HepG2 (cell line): ENCODE results near the gene SETD1B. TPM values are rescaled to one million over a fixed set of nuclear protein-coding genes. Genes with fewer than 3 reads are reported as not detected.

Source experiments
- ATAC-seq: fragments of 200-7000 bp; cut with Tn5 transposase; 3 replicates; pipeline ENCODE4 v1.9.1; 2020; ENCODE audit warnings: mild to moderate bottlenecking, moderate library complexity
- BruUV-seq: library from RNA; stranded (reverse); fragments of 400-500 nt; replicated peaks from 2 replicates; lab custom pipeline; 2021; lab: Mats Ljungman, UMichigan
- CTCF ChIA-PET: fragments of 300-600 bp; formaldehyde crosslinking; extraction: SDS; loops from one replicate; lab custom pipeline; 2021; ENCODE audit warnings: low total read pairs, inconsistent platforms, low intra/inter-chr PET ratio; lab: Yijun Ruan, JAX
- POLR2A ChIA-PET: fragments of 350-600 bp; sonication (Branson Sonifier 250); formaldehyde crosslinking; loops from one replicate; lab custom pipeline; 2020; ENCODE audit warnings: antibody characterized with exemption, inconsistent platforms; lab: Yijun Ruan, JAX
- DNase-seq: peaks from one replicate; pipeline ENCODE4 v3.0.0-alpha.2; 2015; ENCODE audit warnings: low spot score
- FAIRE-seq: peaks from 3 replicates; lab custom pipeline; 2011; peaks lifted over from hg19 to GRCh38; lab: Jason Lieb, UNC
- H2AFZ ChIP-seq: one replicate; pipeline ENCODE4 v1.6.1; 2011; ENCODE audit warnings: low read length, inconsistent platforms
- H3K27ac ChIP-seq: fragments of 300-600 bp; 3 replicates; pipeline ENCODE4 v1.8.0; 2011; ENCODE audit warnings: mixed run types, mild to moderate bottlenecking, mixed read lengths, low read length, inconsistent platforms; ENCODE audit not compliant: insufficient read depth; ENCODE audit errors: extremely low read length
- H3K27me3 ChIP-seq, 2 experiments: fragments of 200-600 bp in 1 of 2; 2 replicates in 1 of 2; 3 replicates in 1 of 2; pipeline versions ENCODE4 v1.6.0 to v1.8.0; 2011; ENCODE audit warnings: low read length in 2 of 2, mild to moderate bottlenecking in 2 of 2, moderate library complexity in 2 of 2, inconsistent platforms in 1 of 2; ENCODE audit not compliant: insufficient read depth in 2 of 2, control insufficient read depth in 1 of 2
- H3K36me3 ChIP-seq, 2 experiments: fragments of 200-600 bp in 1 of 2; replicated peaks in 1 of 2; 2 replicates in 1 of 2; 3 replicates in 1 of 2; pipeline versions ENCODE4 v1.5.1 to v1.8.0; 2011; ENCODE audit warnings: low read length in 2 of 2, inconsistent platforms in 1 of 2; ENCODE audit not compliant: insufficient read depth in 2 of 2, control insufficient read depth in 1 of 2
- H3K4me1 ChIP-seq: 2 replicates; pipeline ENCODE4 v1.5.1; 2012; ENCODE audit warnings: low read length, inconsistent platforms; ENCODE audit not compliant: insufficient read depth
- H3K4me2 ChIP-seq: 2 replicates; pipeline ENCODE4 v1.6.0; 2011; ENCODE audit warnings: low read depth, low read length, inconsistent platforms
- H3K4me3 ChIP-seq, 3 experiments: fragments of 200-600 bp in 1 of 3; sonication (generic), shearing (Covaris generic) in 1 of 3; replicated peaks in 1 of 3; 2 replicates each; pipeline ENCODE4 v1.5.1; 2011 to 2016; ENCODE audit warnings: low read length in 3 of 3, inconsistent platforms in 2 of 3, low read depth in 2 of 3, mild to moderate bottlenecking in 2 of 3, control low read depth in 1 of 3, mixed read lengths in 1 of 3; ENCODE audit not compliant: insufficient read depth in 1 of 3
- H3K79me2 ChIP-seq: one replicate; pipeline ENCODE4 v1.6.1; 2011; ENCODE audit warnings: low read length, inconsistent platforms; ENCODE audit not compliant: insufficient read depth
- H3K9ac ChIP-seq: 2 replicates; pipeline ENCODE4 v1.6.0; 2011; ENCODE audit warnings: mild to moderate bottlenecking, low read depth, low read length, inconsistent platforms; ENCODE audit not compliant: insufficient read depth
- H3K9me3 ChIP-seq: 2 replicates; pipeline ENCODE4 v1.5.1; 2012; ENCODE audit warnings: mild to moderate bottlenecking, low read length
- H4K20me1 ChIP-seq: 2 replicates; pipeline ENCODE4 v1.6.0; 2011; ENCODE audit warnings: inconsistent platforms, mild to moderate bottlenecking, low read length, moderate library complexity; ENCODE audit not compliant: insufficient read depth
- ASH2L ChIP-seq: fragments of 300-600, 200-600 bp; sonication (generic); IDR thresholded peaks from 2 replicates; pipeline ENCODE4 v1.7.0; 2017; ENCODE audit warnings: low read depth, mild to moderate bottlenecking, moderate library complexity, mixed read lengths, low read length; ENCODE audit not compliant: insufficient read length
- MXD4 ChIP-seq: IDR thresholded peaks from 2 replicates; pipeline ENCODE4 v1.6.1; 2016; ENCODE audit warnings: mild to moderate bottlenecking, missing biosample characterization, missing genetic modification reagents
- MZF1 ChIP-seq: sonication (generic); formaldehyde crosslinking; IDR thresholded peaks from 2 replicates; pipeline ENCODE4 v1.8.1; 2023; ENCODE audit warnings: mild to moderate bottlenecking, missing genetic modification reagents, borderline replicate concordance
- NPAS2 ChIP-seq: sonication (generic); formaldehyde crosslinking; IDR thresholded peaks from 2 replicates; pipeline ENCODE4 v1.8.0; 2022; ENCODE audit warnings: mild to moderate bottlenecking, missing genetic modification reagents, borderline replicate concordance
- NR2C2 ChIP-seq: sonication (generic); formaldehyde crosslinking; IDR thresholded peaks from 2 replicates; pipeline ENCODE4 v1.4.0; 2020; ENCODE audit warnings: missing genetic modification reagents, mild to moderate bottlenecking, moderate library complexity, borderline replicate concordance
- SP5 ChIP-seq: IDR thresholded peaks from 2 replicates; pipeline ENCODE4 v1.6.1; 2016; ENCODE audit warnings: low read depth, borderline replicate concordance
- SRSF1 ChIP-seq: fragments of 200-400 bp; formaldehyde crosslinking; optimal IDR thresholded peaks from 2 replicates; pipeline ENCODE3; 2017; ENCODE audit warnings: mild to moderate bottlenecking, low read depth, low read length, moderate library complexity
- ZFY ChIP-seq: sonication (generic); formaldehyde crosslinking; IDR thresholded peaks from 2 replicates; pipeline ENCODE4 v1.4.0; 2020; ENCODE audit warnings: missing genetic modification reagents
- ZMAT3 ChIP-seq: sonication (generic); formaldehyde crosslinking; conservative IDR thresholded peaks from 2 replicates; pipeline ENCODE4 v1.7.0; 2021; ENCODE audit warnings: missing genetic modification reagents
- WGBS: methylation state at CpG from one replicate; pipeline ENCODE4 v1.1.6; 2017; ENCODE audit warnings: low lambda C conversion rate; 5-methylcytosine and 5-hydroxymethylcytosine counted together
- in situ Hi-C: cut with HindIII; loops from 2 replicates; pipeline ENCODE4 v1.10.0; 2017; ENCODE audit warnings: low pct_unique_long_range_greater_than_20kb; ENCODE audit not compliant: extremely low pct_ligation_motif_present
- intact Hi-C: fragments of 100-400 bp; cut with micrococcal nuclease; formaldehyde crosslinking; loops from one replicate; pipeline ENCODE4 v1.10.0; 2022; ENCODE audit not compliant: unreplicated experiment
- polyA plus RNA-seq, 8 experiments: library from polyadenylated mRNA; depleted of rRNA in 3 of 8; stranded (reverse) in 7 of 8; unstranded in 1 of 8; fragments of >200 nt; fragmentation: Illumina TruSeq in 4 of 8; extraction: Trizol in 4 of 8; gene quantifications; 2 replicates each; pipeline versions ENCODE4 v1.2.1 to v1.2.3, GENCODE V29; 2011 to 2016; ENCODE audit warnings: low read depth in 4 of 8, missing spikeins in 1 of 8, mixed read lengths in 1 of 8; ENCODE audit not compliant: insufficient read depth in 1 of 8
- total RNA-seq, 5 experiments: library from RNA; depleted of rRNA; stranded (reverse); fragments of >200 nt; fragmentation: Illumina TruSeq; extraction: Trizol; gene quantifications; 2 replicates each; pipeline ENCODE4 v1.2.3, GENCODE V29; 2016; ENCODE audit warnings: low read depth in 1 of 5
- TF ChIP-seq, protein P1 (sequence below): sonication (generic); formaldehyde crosslinking; IDR thresholded peaks from 2 replicates; pipeline ENCODE4 v1.4.0; 2020; ENCODE audit warnings: missing genetic modification reagents
- TF ChIP-seq, protein P2 (sequence below): sonication (generic); formaldehyde crosslinking; IDR thresholded peaks from 2 replicates; pipeline ENCODE4 v1.8.1; 2023; ENCODE audit warnings: mild to moderate bottlenecking, missing genetic modification reagents
- TF ChIP-seq, protein P3 (sequence below): sonication (generic); formaldehyde crosslinking; IDR thresholded peaks from 2 replicates; pipeline ENCODE4 v1.5.0; 2020; ENCODE audit warnings: missing genetic modification reagents, mild to moderate bottlenecking, borderline replicate concordance
- TF ChIP-seq, protein P4 (sequence below): sonication (generic); formaldehyde crosslinking; IDR thresholded peaks from 2 replicates; pipeline ENCODE4 v1.4.0; 2020; ENCODE audit warnings: mild to moderate bottlenecking, low read depth, missing genetic modification reagents

Gene SETD1B
- total and polyA plus RNA-seq, 2 of the 13 experiments (the other 11 are each of a cell fraction or from before 2014, with no cell fraction given), result 1.1 to 1.4 TPM

DNA sequence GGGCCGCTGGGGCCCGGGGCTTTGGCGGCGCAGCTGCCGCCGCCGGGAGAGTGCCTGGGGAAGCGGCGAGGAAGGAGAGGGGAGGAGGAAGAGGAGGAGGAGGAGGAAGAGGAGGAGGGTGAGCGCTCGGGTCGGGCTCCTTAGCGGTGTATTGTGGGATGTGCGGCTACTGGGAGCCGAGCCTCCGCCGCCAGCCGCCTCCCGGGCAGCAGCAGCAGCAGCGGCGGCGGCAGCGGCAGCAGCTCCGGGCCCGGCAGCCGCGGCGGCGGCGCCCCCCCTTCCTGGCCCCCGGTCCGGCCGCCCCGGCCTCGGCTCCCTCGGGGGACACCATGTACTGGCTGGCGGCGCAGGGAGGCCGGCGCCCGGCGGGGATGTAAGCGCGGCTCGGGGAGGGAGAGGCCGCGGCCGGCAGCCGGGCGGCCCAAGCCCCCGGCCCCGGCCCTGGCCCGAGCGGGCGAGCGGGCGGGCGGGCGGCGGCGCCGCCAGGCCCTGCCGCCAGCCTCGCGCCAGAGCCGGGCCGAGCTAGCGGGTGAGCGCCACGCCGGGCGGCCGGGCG, at the start of gene SETD1B (continued):
- TF ChIP-seq, protein P1, sequence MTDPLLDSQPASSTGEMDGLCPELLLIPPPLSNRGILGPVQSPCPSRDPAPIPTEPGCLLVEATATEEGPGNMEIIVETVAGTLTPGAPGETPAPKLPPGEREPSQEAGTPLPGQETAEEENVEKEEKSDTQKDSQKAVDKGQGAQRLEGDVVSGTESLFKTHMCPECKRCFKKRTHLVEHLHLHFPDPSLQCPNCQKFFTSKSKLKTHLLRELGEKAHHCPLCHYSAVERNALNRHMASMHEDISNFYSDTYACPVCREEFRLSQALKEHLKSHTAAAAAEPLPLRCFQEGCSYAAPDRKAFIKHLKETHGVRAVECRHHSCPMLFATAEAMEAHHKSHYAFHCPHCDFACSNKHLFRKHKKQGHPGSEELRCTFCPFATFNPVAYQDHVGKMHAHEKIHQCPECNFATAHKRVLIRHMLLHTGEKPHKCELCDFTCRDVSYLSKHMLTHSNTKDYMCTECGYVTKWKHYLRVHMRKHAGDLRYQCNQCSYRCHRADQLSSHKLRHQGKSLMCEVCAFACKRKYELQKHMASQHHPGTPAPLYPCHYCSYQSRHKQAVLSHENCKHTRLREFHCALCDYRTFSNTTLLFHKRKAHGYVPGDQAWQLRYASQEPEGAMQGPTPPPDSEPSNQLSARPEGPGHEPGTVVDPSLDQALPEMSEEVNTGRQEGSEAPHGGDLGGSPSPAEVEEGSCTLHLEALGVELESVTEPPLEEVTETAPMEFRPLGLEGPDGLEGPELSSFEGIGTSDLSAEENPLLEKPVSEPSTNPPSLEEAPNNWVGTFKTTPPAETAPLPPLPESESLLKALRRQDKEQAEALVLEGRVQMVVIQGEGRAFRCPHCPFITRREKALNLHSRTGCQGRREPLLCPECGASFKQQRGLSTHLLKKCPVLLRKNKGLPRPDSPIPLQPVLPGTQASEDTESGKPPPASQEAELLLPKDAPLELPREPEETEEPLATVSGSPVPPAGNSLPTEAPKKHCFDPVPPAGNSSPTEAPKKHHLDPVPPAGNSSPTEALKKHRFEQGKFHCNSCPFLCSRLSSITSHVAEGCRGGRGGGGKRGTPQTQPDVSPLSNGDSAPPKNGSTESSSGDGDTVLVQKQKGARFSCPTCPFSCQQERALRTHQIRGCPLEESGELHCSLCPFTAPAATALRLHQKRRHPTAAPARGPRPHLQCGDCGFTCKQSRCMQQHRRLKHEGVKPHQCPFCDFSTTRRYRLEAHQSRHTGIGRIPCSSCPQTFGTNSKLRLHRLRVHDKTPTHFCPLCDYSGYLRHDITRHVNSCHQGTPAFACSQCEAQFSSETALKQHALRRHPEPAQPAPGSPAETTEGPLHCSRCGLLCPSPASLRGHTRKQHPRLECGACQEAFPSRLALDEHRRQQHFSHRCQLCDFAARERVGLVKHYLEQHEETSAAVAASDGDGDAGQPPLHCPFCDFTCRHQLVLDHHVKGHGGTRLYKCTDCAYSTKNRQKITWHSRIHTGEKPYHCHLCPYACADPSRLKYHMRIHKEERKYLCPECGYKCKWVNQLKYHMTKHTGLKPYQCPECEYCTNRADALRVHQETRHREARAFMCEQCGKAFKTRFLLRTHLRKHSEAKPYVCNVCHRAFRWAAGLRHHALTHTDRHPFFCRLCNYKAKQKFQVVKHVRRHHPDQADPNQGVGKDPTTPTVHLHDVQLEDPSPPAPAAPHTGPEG, result no peak

DNA sequence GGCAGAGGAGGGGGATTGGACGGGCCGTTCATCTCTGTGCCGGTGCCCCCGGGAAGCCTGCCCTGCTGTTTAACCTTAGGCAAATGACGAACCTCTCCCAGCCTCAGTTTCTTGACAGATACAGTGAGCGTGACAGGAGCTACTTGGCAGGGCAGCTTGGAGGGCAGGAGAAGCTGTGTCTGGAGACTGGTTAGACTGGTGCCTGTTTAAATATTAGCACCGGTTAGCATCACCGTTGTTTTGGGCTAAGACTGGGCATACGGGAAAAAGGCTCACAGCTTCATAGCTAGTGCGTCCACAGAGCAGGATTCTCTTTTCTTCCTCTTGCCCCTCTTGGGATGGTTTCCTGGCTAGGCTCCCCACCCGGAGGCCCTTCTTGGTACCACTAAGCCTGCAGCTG, 49.0 kb upstream of the SETD1B start:
- Histone ChIP-seq H3K9me3 (no peaks in the 10 kb centered on the region), H3K9ac (no peak overlapping the region), H3K79me2 (no peaks in the 10 kb centered on the region), H4K20me1 (no peaks in the 10 kb centered on the region), H3K27me3 (no peaks in the 10 kb centered on the region), H3K4me2 (no peak overlapping the region), H3K27ac (no peak overlapping the region), H2AFZ (no peak overlapping the region), H3K4me1 (peaks cover 29% of the 10 kb centered on the region), H3K4me3 (no peak overlapping the region), H3K36me3 (peaks cover 3 to 12% of the 10 kb centered on the region in 2 experiments; a peak in 3 of 5 replicates)
- POLR2A ChIA-PET, result no interaction called here
- DNase-seq (no peak), FAIRE-seq (no peak), ATAC-seq (no peak)
- BruUV-seq, result no TSS peak
- 95% methylated on average over 11 of the region's 11 CpGs for WGBS
- CTCF ChIA-PET, result no interaction called here
- in situ Hi-C loops (no loop called here), intact Hi-C loops (no loop called here)
- TF ChIP-seq MXD4 (CRISPR knock-in tag) (no peak), ZMAT3 (CRISPR knock-in tag) (no peak), SP5 (CRISPR knock-in tag) (no peak), ASH2L (no peak), NPAS2 (CRISPR knock-in tag) (no peak), SRSF1 (no peak), MZF1 (CRISPR knock-in tag) (no peak), NR2C2 (CRISPR knock-in tag) (no peak), ZFY (CRISPR knock-in tag) (no peak)
- TF ChIP-seq, protein P2, sequence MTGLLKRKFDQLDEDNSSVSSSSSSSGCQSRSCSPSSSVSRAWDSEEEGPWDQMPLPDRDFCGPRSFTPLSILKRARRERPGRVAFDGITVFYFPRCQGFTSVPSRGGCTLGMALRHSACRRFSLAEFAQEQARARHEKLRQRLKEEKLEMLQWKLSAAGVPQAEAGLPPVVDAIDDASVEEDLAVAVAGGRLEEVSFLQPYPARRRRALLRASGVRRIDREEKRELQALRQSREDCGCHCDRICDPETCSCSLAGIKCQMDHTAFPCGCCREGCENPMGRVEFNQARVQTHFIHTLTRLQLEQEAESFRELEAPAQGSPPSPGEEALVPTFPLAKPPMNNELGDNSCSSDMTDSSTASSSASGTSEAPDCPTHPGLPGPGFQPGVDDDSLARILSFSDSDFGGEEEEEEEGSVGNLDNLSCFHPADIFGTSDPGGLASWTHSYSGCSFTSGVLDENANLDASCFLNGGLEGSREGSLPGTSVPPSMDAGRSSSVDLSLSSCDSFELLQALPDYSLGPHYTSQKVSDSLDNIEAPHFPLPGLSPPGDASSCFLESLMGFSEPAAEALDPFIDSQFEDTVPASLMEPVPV (CRISPR knock-in tag), result no peak
- TF ChIP-seq, protein P3, sequence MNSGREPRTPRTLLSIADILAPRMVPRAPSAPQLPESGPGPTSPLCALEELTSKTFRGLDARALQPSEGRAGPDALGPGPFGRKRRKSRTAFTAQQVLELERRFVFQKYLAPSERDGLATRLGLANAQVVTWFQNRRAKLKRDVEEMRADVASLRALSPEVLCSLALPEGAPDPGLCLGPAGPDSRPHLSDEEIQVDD (CRISPR knock-in tag), result no peak
- TF ChIP-seq, protein P4, sequence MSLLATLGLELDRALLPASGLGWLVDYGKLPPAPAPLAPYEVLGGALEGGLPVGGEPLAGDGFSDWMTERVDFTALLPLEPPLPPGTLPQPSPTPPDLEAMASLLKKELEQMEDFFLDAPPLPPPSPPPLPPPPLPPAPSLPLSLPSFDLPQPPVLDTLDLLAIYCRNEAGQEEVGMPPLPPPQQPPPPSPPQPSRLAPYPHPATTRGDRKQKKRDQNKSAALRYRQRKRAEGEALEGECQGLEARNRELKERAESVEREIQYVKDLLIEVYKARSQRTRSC (CRISPR knock-in tag), result no peak
